DND-41 (cell line): ENCODE results near the gene SLC5A12.
"Not testable (repeated sequence)": the region's sequence is repeated elsewhere in the genome, so short reads cannot be mapped to it uniquely, and the experiment has no call there.

Experiments used
- ATAC-seq: fragments of 200-7000 bp; cut with Tn5 transposase; 3 replicates; pipeline ENCODE4 v1.9.1; 2021; ENCODE audit warnings: low read depth; ENCODE audit not compliant: insufficient read depth
- DNase-seq: peaks from one replicate; pipeline ENCODE4 v3.0.0-alpha.2; 2020
- H2AFZ ChIP-seq: 2 replicates; pipeline ENCODE4 v1.6.0; 2012; ENCODE audit warnings: low read depth, low read length
- H3K27ac ChIP-seq: 2 replicates; pipeline ENCODE4 v1.5.1; 2012; ENCODE audit warnings: low read length, inconsistent platforms
- H3K27me3 ChIP-seq: fragments of 200-600 bp; sonication (generic); 2 replicates; pipeline ENCODE4 v1.6.0; 2012; ENCODE audit warnings: low read length, mild to moderate bottlenecking, inconsistent platforms; ENCODE audit not compliant: insufficient read depth, poor library complexity
- H3K36me3 ChIP-seq: 2 replicates; pipeline ENCODE4 v1.5.1; 2012; ENCODE audit warnings: low read length, inconsistent platforms; ENCODE audit not compliant: insufficient read depth
- H3K4me1 ChIP-seq: 2 replicates; pipeline ENCODE4 v1.5.1; 2012; ENCODE audit warnings: mild to moderate bottlenecking, low read length; ENCODE audit not compliant: insufficient read depth
- H3K4me2 ChIP-seq: 2 replicates; pipeline ENCODE4 v1.6.0; 2012; ENCODE audit warnings: mild to moderate bottlenecking, moderate library complexity, low read length, inconsistent platforms; ENCODE audit not compliant: insufficient read depth
- H3K4me3 ChIP-seq, 2 experiments: fragments of 200-600 bp in 1 of 2; shearing (Covaris generic) in 1 of 2; 2 replicates each; pipeline ENCODE4 v1.5.1; 2012 to 2016; ENCODE audit warnings: inconsistent platforms in 2 of 2, low read length in 2 of 2, mild to moderate bottlenecking in 2 of 2, low read depth in 1 of 2, moderate library complexity in 1 of 2
- H3K79me2 ChIP-seq: 2 replicates; pipeline ENCODE4 v1.6.0; 2012; ENCODE audit warnings: low read length, inconsistent platforms; ENCODE audit not compliant: insufficient read depth
- H3K9ac ChIP-seq: 2 replicates; pipeline ENCODE4 v1.6.0; 2012; ENCODE audit warnings: low read depth, mild to moderate bottlenecking, inconsistent platforms, low read length, moderate library complexity
- H3K9me3 ChIP-seq: 2 replicates; pipeline ENCODE4 v1.5.1; 2012; ENCODE audit warnings: low read length, moderate library complexity, mild to moderate bottlenecking, inconsistent platforms; ENCODE audit not compliant: insufficient read depth, severe bottlenecking
- H4K20me1 ChIP-seq: 2 replicates; pipeline ENCODE4 v1.6.0; 2012; ENCODE audit warnings: low read length; ENCODE audit not compliant: insufficient read depth
- CTCF ChIP-seq: IDR thresholded peaks from 2 replicates; pipeline ENCODE4 v1.5.1; 2012; ENCODE audit warnings: borderline replicate concordance, low read length, moderate library complexity, mild to moderate bottlenecking; ENCODE audit not compliant: poor library complexity, severe bottlenecking; ENCODE audit errors: extremely low read depth
- EZH2 ChIP-seq: IDR thresholded peaks from 3 replicates; pipeline ENCODE4 v1.6.1; 2012; ENCODE audit warnings: borderline replicate concordance, low read depth, mild to moderate bottlenecking, moderate library complexity, low read length, inconsistent platforms; ENCODE audit not compliant: severe bottlenecking

SLC5A12 gene

DNA sequence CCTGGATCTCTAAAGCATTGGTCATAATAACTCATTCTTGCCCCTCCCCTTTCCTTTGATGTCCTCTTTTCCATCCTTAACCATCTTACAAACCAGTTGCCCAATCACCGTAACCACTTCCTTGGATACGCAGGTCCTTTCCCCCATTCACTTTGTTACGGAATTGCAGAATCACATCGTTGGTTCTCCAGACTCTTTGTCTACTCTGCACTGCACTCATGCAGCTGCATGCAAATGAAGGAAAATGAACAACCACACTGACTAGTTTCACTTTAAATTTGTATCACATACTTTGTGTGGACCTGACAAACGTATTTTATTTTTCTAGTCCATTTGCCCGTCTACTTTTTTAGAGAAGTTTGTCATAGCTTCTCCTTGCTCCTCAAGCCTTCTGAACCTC lies 69.9 kb downstream of the SLC5A12 start:
- Histone ChIP-seq H3K9ac (no peak overlapping the region), H3K4me1 (no peaks in the 10 kb centered on the region), H2AFZ (no peak overlapping the region), H4K20me1 (no peaks in the 10 kb centered on the region), H3K4me2 (no peak overlapping the region), H3K4me3 (no peak overlapping the region), H3K9me3 (no peaks in the 10 kb centered on the region), H3K27me3 (no peaks in the 10 kb centered on the region), H3K27ac (no peak overlapping the region), H3K79me2 (no peaks in the 10 kb centered on the region), H3K36me3 (no peaks in the 10 kb centered on the region)
- DNase-seq (no peak), ATAC-seq (no peak)
- TF ChIP-seq CTCF (no peak), EZH2 (no peak)

- Histone ChIP-seq H3K79me2 (no peaks in the 10 kb centered on the region), H2AFZ (no peak overlapping the region), H3K4me2 (no peak overlapping the region), H4K20me1 (no peaks in the 10 kb centered on the region), H3K27ac (no peak overlapping the region), H3K9ac (no peak overlapping the region), H3K36me3 (no peaks in the 10 kb centered on the region), H3K27me3 (no peaks in the 10 kb centered on the region), H3K4me3 (no peak overlapping the region), H3K4me1 (no peaks in the 10 kb centered on the region), H3K9me3 (no peaks in the 10 kb centered on the region)
- TF ChIP-seq EZH2 (no peak), CTCF (peak; percentile 76)
- DNase-seq, result peak; percentile 30
- peak; percentile 80 for ATAC-seq
Measured at GRCh38 chr11:26649884-26650283, 72.0 kb downstream of the SLC5A12 start.

GRCh38 chr11:26643314-26643713 lies 78.5 kb downstream of the SLC5A12 start:
- H3K9ac ChIP-seq, H3K4me3 ChIP-seq, H2AFZ ChIP-seq, H3K9me3 ChIP-seq, DNase-seq, ATAC-seq, H3K36me3 ChIP-seq, H3K4me1 ChIP-seq, H3K27me3 ChIP-seq, H3K27ac ChIP-seq, H3K4me2 ChIP-seq, H3K79me2 ChIP-seq, H4K20me1 ChIP-seq: not testable (repeated sequence)

DNA sequence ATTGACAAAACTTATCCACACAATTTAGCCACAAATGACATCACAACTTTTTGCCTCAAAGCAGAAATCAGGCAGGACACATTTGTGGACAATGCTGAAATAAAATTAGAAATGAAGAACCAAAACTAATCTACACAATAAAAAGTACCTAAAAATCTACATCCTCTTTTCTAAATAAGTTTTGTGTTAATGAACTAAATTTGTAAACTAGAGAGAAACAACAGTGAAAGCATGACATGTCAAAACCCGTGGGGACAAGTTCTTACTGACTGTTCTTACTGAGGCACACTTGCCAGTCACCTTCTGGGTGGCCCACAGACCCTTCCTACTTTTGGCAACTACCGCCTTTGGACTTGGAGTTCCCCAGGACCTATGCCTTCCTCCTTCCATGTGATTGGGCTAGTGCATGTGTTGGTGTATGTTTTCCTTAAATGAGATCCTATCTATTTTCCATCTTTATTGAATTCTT lies 89.1 kb downstream of the SLC5A12 start:
- H3K36me3 ChIP-seq, result no peaks in the 10 kb centered on the region
- no peaks in the 10 kb centered on the region for H3K9me3 ChIP-seq
- H3K79me2 ChIP-seq, result no peaks in the 10 kb centered on the region
- no peaks in the 10 kb centered on the region for H3K27me3 ChIP-seq
- ATAC-seq (no peak), DNase-seq (no peak)
- H3K9ac ChIP-seq, result no peak overlapping the region
- H2AFZ ChIP-seq, result no peak overlapping the region
- H3K4me1 ChIP-seq, result no peaks in the 10 kb centered on the region
- H3K27ac ChIP-seq, result no peak overlapping the region
- no peaks in the 10 kb centered on the region for H4K20me1 ChIP-seq
- H3K4me2 ChIP-seq, result no peak overlapping the region
- no peak for TF ChIP-seq CTCF
- no peak for TF ChIP-seq EZH2
- no peak overlapping the region for H3K4me3 ChIP-seq
